ENCODE results near the gene RTKN. TPM values are rescaled to one million over a fixed set of nuclear protein-coding genes. Genes with fewer than 3 reads are reported as not detected.
"Not testable (repeated sequence)": the region's sequence is repeated elsewhere in the genome, so short reads cannot be mapped to it uniquely, and the experiment has no call there.

Gene RTKN
- total and polyA plus RNA-seq, 4 donors = 21.9 to 46.0 (median 30.6) TPM

- no peak for DNase-seq
- Histone ChIP-seq H3K27ac (ENCODE audit: low read depth in 1 of 2, low read length in 1 of 2) (no peak overlapping the region), H3K9ac (ENCODE audit: insufficient read depth in 1 of 2, low read length in 2 of 2) (no peak overlapping the region), H3K9me3 (ENCODE audit: control insufficient read depth in 4 of 4, insufficient read depth in 3 of 4, low read length in 3 of 4) (no peaks in the 10 kb centered on the region), H3K36me3 (ENCODE audit: control insufficient read depth in 4 of 4, insufficient read depth in 4 of 4, low read length in 4 of 4) (peaks cover 4 to 15% (median 7%) of the 10 kb centered on the region in 4 donors), H3K4me1 (ENCODE audit: control insufficient read depth in 5 of 5, insufficient read depth in 5 of 5, low read length in 5 of 5) (peaks cover 6 to 13% (median 10%) of the 10 kb centered on the region in 5 donors), H3K4me3 (no peak overlapping the region), H3K27me3 (ENCODE audit: control insufficient read depth in 3 of 3, insufficient read depth in 3 of 3, low read length in 2 of 3) (no peaks in the 10 kb centered on the region)
- no peak for ATAC-seq (ENCODE audit: insufficient read depth, low FRiP score)
- TF ChIP-seq CTCF (IDR thresholded peaks at IDR 0.05; ENCODE audit: control extremely low read depth, extremely low read depth) = no peak
- WGBS, 2 donors = 94 to 95% methylated on average over 20 of the region's 20 CpGs
Measured at GRCh38 chr2:74462054-74462785, 20.5 kb upstream of the RTKN start.

- Histone ChIP-seq H3K4me1 (ENCODE audit: control insufficient read depth in 5 of 5, insufficient read depth in 5 of 5, low read length in 5 of 5) (peaks cover 9 to 21% (median 13%) of the 10 kb centered on the region in 5 donors), H3K27ac (ENCODE audit: low read depth in 1 of 2, low read length in 1 of 2) (no peak overlapping the region), H3K4me3 (no peak overlapping the region), H3K27me3 (ENCODE audit: control insufficient read depth in 3 of 3, insufficient read depth in 3 of 3, low read length in 2 of 3) (no peaks in the 10 kb centered on the region), H3K9ac (ENCODE audit: insufficient read depth in 1 of 2, low read length in 2 of 2) (no peak overlapping the region), H3K9me3 (ENCODE audit: control insufficient read depth in 4 of 4, insufficient read depth in 3 of 4, low read length in 3 of 4) (no peaks in the 10 kb centered on the region), H3K36me3 (ENCODE audit: control insufficient read depth in 4 of 4, insufficient read depth in 4 of 4, low read length in 4 of 4) (peaks cover 4 to 15% (median 7%) of the 10 kb centered on the region in 4 donors)
- TF ChIP-seq CTCF (IDR thresholded peaks at IDR 0.05; ENCODE audit: control extremely low read depth, extremely low read depth) = no peak
- 93 to 95% methylated on average over 27 of the region's 27 CpGs for WGBS, 2 donors
- DNase-seq (peak in 1 of 3 donors; percentile 14), ATAC-seq (ENCODE audit: insufficient read depth, low FRiP score) (no peak)
Measured at GRCh38 chr2:74461187-74462053, 19.7 kb upstream of the RTKN start.

GRCh38 chr2:74460187-74460586 lies 18.4 kb upstream of the RTKN start:
- H3K36me3 ChIP-seq (ENCODE audit: control insufficient read depth in 4 of 4, insufficient read depth in 4 of 4, low read length in 4 of 4) = peaks cover 6 to 15% (median 7%) of the 10 kb centered on the region in 4 donors
- DNase-seq; H3K4me3 ChIP-seq; H3K9ac ChIP-seq (ENCODE audit: insufficient read depth in 1 of 2, low read length in 2 of 2); H3K27me3 ChIP-seq (ENCODE audit: control insufficient read depth in 3 of 3, insufficient read depth in 3 of 3, low read length in 2 of 3); H3K9me3 ChIP-seq (ENCODE audit: control insufficient read depth in 4 of 4, insufficient read depth in 3 of 4, low read length in 3 of 4); ATAC-seq (ENCODE audit: insufficient read depth, low FRiP score); H3K27ac ChIP-seq (ENCODE audit: low read depth in 1 of 2, low read length in 1 of 2): not testable (repeated sequence)
- H3K4me1 ChIP-seq (ENCODE audit: control insufficient read depth in 5 of 5, insufficient read depth in 5 of 5, low read length in 5 of 5) = peaks cover 10 to 33% (median 15%) of the 10 kb centered on the region in 5 donors
- WGBS, 2 donors = 84 to 86% methylated on average over 10 of the region's 10 CpGs

- H3K9me3 ChIP-seq (ENCODE audit: control insufficient read depth in 4 of 4, insufficient read depth in 3 of 4, low read length in 3 of 4); ATAC-seq (ENCODE audit: insufficient read depth, low FRiP score); H3K9ac ChIP-seq (ENCODE audit: insufficient read depth in 1 of 2, low read length in 2 of 2); DNase-seq; H3K27ac ChIP-seq (ENCODE audit: low read depth in 1 of 2, low read length in 1 of 2); H3K27me3 ChIP-seq (ENCODE audit: control insufficient read depth in 3 of 3, insufficient read depth in 3 of 3, low read length in 2 of 3); H3K4me3 ChIP-seq: not testable (repeated sequence)
- Histone ChIP-seq H3K4me1 (ENCODE audit: control insufficient read depth in 5 of 5, insufficient read depth in 5 of 5, low read length in 5 of 5) (peaks cover 10 to 34% (median 15%) of the 10 kb centered on the region in 5 donors), H3K36me3 (ENCODE audit: control insufficient read depth in 4 of 4, insufficient read depth in 4 of 4, low read length in 4 of 4) (peaks cover 6 to 15% (median 7%) of the 10 kb centered on the region in 4 donors)
- WGBS, 2 donors = 78 to 81% methylated on average over 13 of the region's 13 CpGs
Measured at GRCh38 chr2:74459503-74460118, 17.9 kb upstream of the RTKN start.

Measured in lung (tissue), 12 donors.